Type B pancreatic cell (in vitro differentiated cells): Measurements from ENCODE around the gene TMEM30A. TPM values are rescaled to one million over a fixed set of nuclear protein-coding genes. Genes with fewer than 3 reads are reported as not detected.

Experiments used
- DNase-seq: peaks from one replicate; pipeline ENCODE4 v3.0.0; 2021; ENCODE audit warnings: mixed read lengths; ENCODE audit not compliant: unreplicated experiment; ENCODE audit errors: extremely low spot score
- H3K27ac Mint-ChIP-seq: 2 replicates; pipeline ENCODE4 v1.8.0; 2021; ENCODE audit warnings: mild to moderate bottlenecking, mixed read lengths
- H3K27me3 Mint-ChIP-seq: 2 replicates; pipeline ENCODE4 v1.8.0; 2021; ENCODE audit warnings: mixed read lengths
- H3K36me3 Mint-ChIP-seq: 2 replicates; pipeline ENCODE4 v1.8.0; 2021; ENCODE audit warnings: mixed read lengths
- H3K4me1 Mint-ChIP-seq: one replicate; pipeline ENCODE4 v1.8.0; 2021; ENCODE audit warnings: mixed read lengths; ENCODE audit not compliant: unreplicated experiment
- H3K4me3 Mint-ChIP-seq: 2 replicates; pipeline ENCODE4 v1.8.0; 2021; ENCODE audit warnings: mild to moderate bottlenecking, mixed read lengths
- H3K9me3 Mint-ChIP-seq: 2 replicates; pipeline ENCODE4 v1.8.0; 2021; ENCODE audit warnings: mixed read lengths
- CTCF ChIP-seq: fragments of 200-600 bp; sonication (generic); conservative IDR thresholded peaks from 2 replicates; pipeline ENCODE4 v1.5.0; 2021; ENCODE audit warnings: antibody characterized with exemption, mild to moderate bottlenecking
- total RNA-seq: library from RNA; stranded (reverse); gene quantifications from 2 replicates; pipeline ENCODE4 v1.2.1, GENCODE V29; 2021; ENCODE audit warnings: low replicate concordance

The TMEM30A gene
- total RNA-seq, 1 donor from 2014 or later, result 78.7 TPM

- Mint-ChIP-seq H3K4me1 (peaks cover 1% of the 10 kb centered on the region), H3K9me3 (no peaks in the 10 kb centered on the region), H3K27ac (no peak overlapping the region), H3K36me3 (peaks cover 4% of the 10 kb centered on the region), H3K27me3 (no peaks in the 10 kb centered on the region), H3K4me3 (no peak overlapping the region)
- no peak for TF ChIP-seq CTCF
- DNase-seq, result no peak
Observed at GRCh38 chr6:75249837-75250236, 34.8 kb downstream of the TMEM30A start.

- TF ChIP-seq CTCF, result no peak
- H3K4me3 Mint-ChIP-seq, result peak overlapping the region; percentile 50
- H3K36me3 Mint-ChIP-seq, result peaks cover 7% of the 10 kb centered on the region
Observed at GRCh38 chr6:75246386-75246785, 38.2 kb downstream of the TMEM30A start.

GRCh38 chr6:75244063-75244584 lies 40.5 kb downstream of the TMEM30A start:
- H3K27ac Mint-ChIP-seq, result peak overlapping the region; percentile 98
- H3K27me3 Mint-ChIP-seq, result no peaks in the 10 kb centered on the region
- TF ChIP-seq CTCF, result no peak
- H3K9me3 Mint-ChIP-seq, result no peaks in the 10 kb centered on the region
- H3K36me3 Mint-ChIP-seq, result peaks cover 21% of the 10 kb centered on the region
- no peak for DNase-seq
- peaks cover 22% of the 10 kb centered on the region for H3K4me1 Mint-ChIP-seq
- H3K4me3 Mint-ChIP-seq, result peak overlapping the region; percentile 99

More at GRCh38 chr6:75246386-75246785, 38.2 kb downstream of the TMEM30A start:
- Mint-ChIP-seq H3K9me3 (no peaks in the 10 kb centered on the region), H3K4me1 (peaks cover 16% of the 10 kb centered on the region), H3K27ac (peak overlapping the region; percentile 33), H3K27me3 (no peaks in the 10 kb centered on the region)
- no peak for DNase-seq

GRCh38 chr6:75243333-75244062 lies 41.1 kb downstream of the TMEM30A start, which contains the start of gene COX7A2:
Gene COX7A2 (minus strand): TSS chr6:75243801. CDS start chr6:75243734, 67 bp downstream.
- no peaks in the 10 kb centered on the region for H3K27me3 Mint-ChIP-seq
- H3K27ac Mint-ChIP-seq, result peak within 1 kb of the TSS; percentile 98
- H3K9me3 Mint-ChIP-seq, result no peaks in the 10 kb centered on the region
- DNase-seq, result peak; percentile 84
- H3K4me1 Mint-ChIP-seq, result peaks cover 22% of the 10 kb centered on the region
- peak within 1 kb of the TSS; percentile 99 for H3K4me3 Mint-ChIP-seq
- no peak for TF ChIP-seq CTCF
- peaks cover 21% of the 10 kb centered on the region for H3K36me3 Mint-ChIP-seq

- TF ChIP-seq CTCF, result no peak
- Mint-ChIP-seq H3K27ac (no peak overlapping the region), H3K4me3 (no peak overlapping the region), H3K4me1 (peaks cover 7% of the 10 kb centered on the region), H3K27me3 (no peaks in the 10 kb centered on the region), H3K36me3 (peaks cover 19% of the 10 kb centered on the region), H3K9me3 (no peaks in the 10 kb centered on the region)
- DNase-seq, result no peak
Observed at GRCh38 chr6:75236630-75237029, 48.0 kb downstream of the TMEM30A start.
